Neural progenitor cell (in vitro differentiated cells): ENCODE data around the gene RAB11B.

Experiments used
- CTCF ChIP-seq: fragments of 200-600 bp; sonication (generic); IDR thresholded peaks from 2 replicates; pipeline ENCODE4 v1.5.1; 2017; ENCODE audit warnings: antibody characterized with exemption, mild to moderate bottlenecking
- EZH2 ChIP-seq: fragments of 200-600 bp; sonication (generic); IDR thresholded peaks from 2 replicates; pipeline ENCODE4 v1.6.1; 2017; ENCODE audit warnings: antibody characterized with exemption, mild to moderate bottlenecking, moderate library complexity
- EZH2phosphoT487 ChIP-seq: fragments of 200-600 bp; sonication (generic); IDR thresholded peaks from 2 replicates; pipeline ENCODE4 v1.6.1; 2017; ENCODE audit warnings: antibody characterized with exemption

GRCh38 chr19:8438236-8438635 is 48.1 kb downstream of the RAB11B start:
- no peak for TF ChIP-seq CTCF
- TF ChIP-seq EZH2phosphoT487: no peak
- TF ChIP-seq EZH2: no peak
